Measurements from ENCODE around the gene TP53I3.
A peak's percentile ranks its signal among the peaks of the same experiment; 100 is the strongest.
"Not testable (repeated sequence)": the region's sequence is repeated elsewhere in the genome, so short reads cannot be mapped to it uniquely, and the experiment has no call there.

The TP53I3 gene

GRCh38 chr2:24051833-24052232 is 32.8 kb downstream of the TP53I3 start:
- DNase-seq, result no peak

GRCh38 chr2:24050041-24050979 is 34.3 kb downstream of the TP53I3 start:
- no peak for DNase-seq

GRCh38 chr2:24049485-24050021 is 35.1 kb downstream of the TP53I3 start, which contains the start of gene FKBP1B:
TSS of gene FKBP1B (plus strand) at chr2:24049741. CDS start at chr2:24049850, 109 bp downstream.
- peak; percentile 25 for DNase-seq

GRCh38 chr2:24048769-24049484 is 35.7 kb downstream of the TP53I3 start:
- no peak for DNase-seq

- DNase-seq, result no peak
Observed at GRCh38 chr2:24047703-24048033, 37.0 kb downstream of the TP53I3 start.

GRCh38 chr2:24046930-24047702 is 37.5 kb downstream of the TP53I3 start, which contains the start of gene WDCP:
TSS of gene WDCP (minus strand) at chr2:24047391. CDS start at chr2:24039494, 7,897 bp downstream.
- peak; percentile 97 for DNase-seq

GRCh38 chr2:24046599-24046929 is 38.1 kb downstream of the TP53I3 start:
- no peak for DNase-seq

GRCh38 chr2:24045511-24046508 is 38.8 kb downstream of the TP53I3 start:
- no peak for DNase-seq

- DNase-seq, result not testable (repeated sequence)
Observed at GRCh38 chr2:24043133-24043532, 41.5 kb downstream of the TP53I3 start.

- DNase-seq, result no peak
Observed at GRCh38 chr2:24040511-24040910, 44.1 kb downstream of the TP53I3 start.

- no peak for DNase-seq
Observed at GRCh38 chr2:24038786-24039499, 45.7 kb downstream of the TP53I3 start.
